Measurements from ENCODE around the gene CDC123. TPM values are rescaled to one million over a fixed set of nuclear protein-coding genes. Genes with fewer than 3 reads are reported as not detected.
A peak's percentile ranks its signal among the peaks of the same experiment; 100 is the strongest.
"Not testable (repeated sequence)": the region's sequence is repeated elsewhere in the genome, so short reads cannot be mapped to it uniquely, and the experiment has no call there.

Gene CDC123
- total RNA-seq, 1 experiment from 2014 or later = 217 TPM

DNA sequence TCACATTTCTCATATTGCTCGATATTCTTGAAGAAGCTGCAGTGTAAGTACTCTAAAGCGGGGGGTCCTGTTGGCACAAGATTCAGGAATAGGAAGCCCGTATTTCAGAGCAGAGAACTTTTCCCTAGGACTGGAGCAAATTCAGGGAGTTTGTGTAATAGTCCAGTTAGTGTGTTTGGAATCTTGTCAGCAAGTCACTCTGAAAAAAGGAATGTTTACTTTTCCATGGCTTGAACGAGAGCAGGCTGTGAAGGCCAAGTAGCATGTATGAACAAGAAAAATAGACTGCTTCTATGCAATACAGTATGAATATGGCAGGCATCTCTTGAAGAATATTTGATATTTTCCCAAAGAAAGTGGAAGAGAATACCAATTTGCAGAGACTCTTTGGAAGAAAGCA, 39.8 kb downstream of the CDC123 start:
- no peak for DNase-seq (ENCODE audit: low read depth)

- no peak for DNase-seq (ENCODE audit: low read depth)
These were observed 41.6 kb downstream of the CDC123 start for GRCh38 chr10:12237265-12238220.

GRCh38 chr10:12238821-12239220, 42.8 kb downstream of the CDC123 start:
- DNase-seq (ENCODE audit: low read depth) = no peak

DNA sequence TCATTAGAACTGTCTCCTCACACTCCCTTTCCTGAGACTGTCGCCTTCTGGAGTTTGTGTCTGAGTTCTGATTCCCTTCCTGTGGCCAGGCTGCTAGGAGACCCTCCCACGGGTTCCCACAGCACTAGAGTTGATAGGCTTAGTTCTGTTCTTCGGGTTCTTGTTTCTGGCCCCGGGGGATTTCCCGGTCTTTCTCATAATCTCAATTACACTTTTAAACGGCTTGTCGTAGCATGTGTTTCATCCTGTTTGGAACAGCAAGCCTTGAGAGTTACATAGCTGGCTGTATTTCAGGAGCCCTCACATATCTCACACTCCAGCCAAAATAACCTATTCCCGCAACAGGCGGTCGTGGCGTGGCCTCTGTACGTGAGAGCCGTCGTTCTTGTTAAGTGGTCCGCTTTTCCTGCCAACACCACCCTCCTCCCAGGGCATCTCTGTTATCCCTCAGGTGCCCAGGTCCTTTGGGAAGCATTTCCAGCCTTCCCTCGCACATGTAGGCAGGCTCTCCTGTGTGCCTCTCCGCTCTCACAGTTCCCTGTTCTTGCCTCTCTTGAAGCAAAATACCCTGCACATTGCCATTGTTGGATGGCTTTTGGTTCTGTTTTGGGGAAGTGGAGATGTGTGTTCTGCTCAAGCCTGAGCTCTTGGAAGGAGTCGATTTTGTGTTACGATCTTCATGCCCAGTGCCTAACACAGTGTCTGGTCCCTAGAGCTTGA, 46.0 kb downstream of the CDC123 start:
- DNase-seq (ENCODE audit: low read depth) = no peak

GRCh38 chr10:12243864-12244620, 48.1 kb downstream of the CDC123 start:
- DNase-seq (ENCODE audit: low read depth) = no peak

DNA sequence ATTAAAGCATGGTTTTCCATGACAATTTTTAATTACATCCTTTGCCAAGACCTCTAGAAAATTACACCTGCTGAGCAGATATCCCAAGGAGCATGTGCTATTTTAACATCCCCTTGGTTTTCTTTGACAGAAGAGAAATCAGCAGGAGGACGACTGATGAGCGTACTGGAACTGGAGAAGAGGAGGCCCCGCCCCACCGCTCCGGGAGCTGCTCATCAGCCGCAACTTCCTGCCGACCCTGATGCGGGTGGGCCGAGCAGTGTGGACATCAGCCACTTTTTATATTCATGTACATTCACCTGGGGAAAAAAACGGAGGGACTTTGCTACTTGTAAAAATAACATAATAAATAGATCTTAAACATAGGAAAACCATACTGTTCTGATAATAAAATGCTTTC, 54.2 kb downstream of the CDC123 start:
- no peak for DNase-seq (ENCODE audit: low read depth)

DNA sequence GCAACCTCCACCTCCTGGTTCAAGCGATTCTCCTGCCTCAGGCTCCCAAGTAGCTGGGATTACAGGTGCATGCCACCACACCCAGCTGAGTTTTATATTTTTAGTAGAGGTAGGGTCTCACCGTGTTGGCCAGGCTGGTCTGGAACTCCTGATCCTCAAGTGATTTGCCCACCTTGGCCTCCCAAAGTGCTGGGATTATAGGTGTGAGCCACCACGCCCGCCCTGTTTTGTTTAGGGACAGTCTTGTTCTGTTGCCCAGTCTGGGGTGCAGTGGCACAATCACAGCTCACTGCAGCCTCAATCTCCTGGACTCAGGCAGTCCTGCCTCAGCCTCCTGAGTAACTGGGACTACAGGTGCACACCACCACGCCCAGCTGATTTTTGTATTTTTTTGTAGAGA, 54.7 kb downstream of the CDC123 start:
- DNase-seq (ENCODE audit: low read depth) = not testable (repeated sequence)

GRCh38 chr10:12251581-12251980, 55.6 kb downstream of the CDC123 start:
- DNase-seq (ENCODE audit: low read depth) = no peak

DNA sequence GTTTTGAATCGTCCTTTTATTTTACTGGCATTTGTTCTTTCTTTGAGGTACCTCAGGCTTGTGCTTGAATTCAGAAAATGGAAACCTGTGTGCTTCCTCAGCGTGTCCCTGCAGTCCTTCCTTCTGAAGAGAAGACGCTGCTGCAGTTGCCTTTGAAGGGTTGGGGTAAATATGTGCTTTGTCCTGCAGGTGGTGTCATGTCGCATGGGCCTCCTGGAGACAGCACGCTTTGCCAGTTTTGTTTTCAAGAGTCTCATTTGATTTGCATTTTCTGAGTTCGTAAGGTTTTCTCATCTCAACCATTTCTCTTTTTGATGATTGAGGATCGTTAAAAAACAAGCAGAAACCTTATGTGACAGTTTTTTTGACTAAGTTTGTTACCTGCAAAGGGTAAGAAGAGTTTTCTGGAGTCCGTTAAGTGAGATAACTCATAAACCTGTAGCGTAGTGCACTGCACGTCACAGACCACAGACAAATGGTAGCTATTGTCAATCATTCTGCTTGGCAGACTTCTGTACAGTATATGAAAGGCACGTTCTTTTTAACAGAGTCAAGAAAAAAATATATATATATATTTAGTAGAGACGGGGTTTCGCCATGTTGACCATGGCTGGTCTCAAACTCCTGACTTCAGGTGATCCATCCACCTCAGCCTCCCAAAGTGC, 57.0 kb downstream of the CDC123 start:
- peak; percentile 7 for DNase-seq (ENCODE audit: low read depth)

DNA sequence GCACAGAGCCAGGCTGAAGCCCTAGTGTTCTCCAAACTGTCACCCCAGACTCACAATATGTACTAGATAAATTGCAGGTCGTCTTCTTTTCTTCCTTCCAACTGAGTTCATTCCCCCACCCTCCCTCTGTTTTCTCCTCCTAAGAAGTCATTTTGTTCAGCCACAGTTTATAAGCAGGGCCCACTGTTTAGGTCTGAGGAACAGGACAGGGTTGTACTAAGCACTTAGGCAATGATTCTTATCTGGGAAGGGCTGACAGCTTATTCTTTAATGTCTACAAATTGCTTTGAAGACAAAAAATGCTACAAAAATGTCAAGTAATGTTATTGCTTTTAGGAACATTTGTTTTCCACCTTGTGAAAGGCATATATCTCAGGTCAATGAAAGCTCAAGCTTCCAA, 59.1 kb downstream of the CDC123 start:
- DNase-seq (ENCODE audit: low read depth) = no peak

GRCh38 chr10:12259988-12260387, 64.0 kb downstream of the CDC123 start:
- no peak for DNase-seq (ENCODE audit: low read depth)

DNA sequence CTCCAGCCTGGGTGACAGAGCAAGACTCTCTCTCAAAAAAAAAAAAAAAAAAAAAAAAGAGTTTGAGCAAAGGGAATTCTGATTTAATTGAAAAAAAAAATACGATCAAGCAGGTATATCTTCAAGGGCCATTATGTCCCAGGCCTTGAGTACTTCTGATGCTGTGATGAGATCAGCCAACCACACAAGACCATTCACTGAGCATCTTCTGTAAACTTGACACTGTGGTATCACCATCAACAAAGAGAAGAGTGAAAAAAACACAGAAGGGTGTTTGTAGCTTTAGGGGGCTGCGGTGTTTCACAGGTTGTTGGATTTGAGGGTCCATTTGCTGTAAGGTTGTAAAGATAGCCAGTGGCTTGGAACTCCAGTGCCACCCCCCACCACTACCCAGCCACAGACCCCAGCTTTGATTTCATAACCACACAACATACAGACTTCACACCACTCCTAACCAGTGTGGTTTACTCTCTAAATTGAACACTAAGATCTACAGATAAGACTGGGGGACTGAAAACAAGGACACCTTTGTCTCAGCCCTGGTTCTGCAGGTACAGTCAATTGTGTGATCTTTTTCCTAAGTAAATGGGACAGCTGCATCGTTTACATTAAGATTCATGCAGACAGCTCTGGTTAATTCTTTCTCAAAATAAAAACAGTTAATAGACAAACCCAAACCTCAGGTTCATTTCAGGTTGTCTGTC, 66.4 kb downstream of the CDC123 start:
- DNase-seq (ENCODE audit: low read depth) = no peak

DNA sequence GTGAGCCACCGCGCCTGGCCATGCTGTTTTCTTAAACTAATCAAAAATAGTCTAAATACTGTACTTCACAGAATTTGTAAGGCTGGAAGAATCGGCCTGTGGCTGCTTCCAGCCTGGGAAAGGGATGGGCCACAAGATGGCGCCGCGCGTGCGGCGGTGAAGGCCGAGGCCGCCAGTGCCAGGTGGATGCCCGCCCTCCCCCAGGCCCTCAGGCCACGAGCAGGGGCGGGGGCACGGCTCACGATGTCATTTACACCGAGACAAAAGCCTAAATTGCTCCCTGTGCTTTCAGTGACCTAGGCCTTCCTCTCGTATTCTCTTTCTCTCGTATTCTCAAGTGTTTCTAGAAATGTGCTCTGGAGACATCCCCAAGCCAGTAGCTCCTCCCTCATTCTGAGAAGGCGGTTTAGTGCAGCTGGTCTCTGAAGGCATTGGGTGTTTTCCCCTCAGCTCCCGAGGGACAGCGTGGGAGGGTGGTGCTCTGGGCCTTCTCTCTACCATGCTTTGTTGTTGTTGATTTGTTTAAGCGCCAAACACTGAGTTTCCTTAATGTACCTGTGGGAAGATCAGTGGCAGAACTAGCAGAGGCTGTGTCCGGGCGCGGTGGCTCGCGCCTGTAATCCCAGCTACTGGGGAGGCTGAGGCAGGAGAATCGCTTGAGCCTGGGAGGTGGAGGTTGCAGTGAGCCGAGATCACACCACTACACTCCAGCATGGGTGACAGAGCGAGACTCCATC, 68.4 kb downstream of the CDC123 start:
- peak; percentile 57 for DNase-seq (ENCODE audit: low read depth)

DNA sequence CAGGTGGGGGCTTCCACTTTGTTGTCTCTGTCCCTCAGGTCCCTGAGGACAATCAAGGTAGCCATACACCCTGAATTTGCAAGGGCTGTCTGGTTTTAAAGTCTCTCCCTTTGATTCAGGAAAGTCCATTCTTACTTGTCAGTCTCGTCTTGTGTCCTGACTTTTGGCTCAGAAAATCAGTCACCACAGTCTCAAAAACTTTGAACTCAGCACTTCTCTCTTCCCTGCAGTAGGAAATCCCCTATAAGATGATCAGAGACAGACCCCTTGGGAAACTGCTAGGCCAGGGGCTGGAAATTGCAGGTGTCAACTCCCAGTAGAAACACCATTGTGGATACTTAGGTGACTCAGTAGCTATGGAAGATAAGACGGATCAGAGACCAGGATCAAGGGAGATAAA, 73.1 kb downstream of the CDC123 start:
- no peak for DNase-seq (ENCODE audit: low read depth)

DNA sequence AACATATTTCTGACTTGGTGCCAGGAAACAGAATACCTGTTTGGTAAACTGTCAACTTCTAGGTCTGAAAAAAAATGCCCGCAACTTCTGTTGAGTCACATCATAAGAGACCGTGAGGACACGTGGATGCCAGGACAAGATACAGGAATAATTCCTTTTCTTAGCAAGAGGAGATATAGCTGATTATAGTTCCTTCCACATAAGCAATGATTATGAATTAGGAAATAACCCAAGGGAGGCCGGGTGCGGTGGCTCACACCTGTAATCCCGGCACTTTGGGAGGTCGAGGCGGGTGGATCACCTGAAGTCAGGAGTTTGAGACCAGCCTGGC, 75.2 kb downstream of the CDC123 start:
- DNase-seq (ENCODE audit: low read depth) = no peak

DNA sequence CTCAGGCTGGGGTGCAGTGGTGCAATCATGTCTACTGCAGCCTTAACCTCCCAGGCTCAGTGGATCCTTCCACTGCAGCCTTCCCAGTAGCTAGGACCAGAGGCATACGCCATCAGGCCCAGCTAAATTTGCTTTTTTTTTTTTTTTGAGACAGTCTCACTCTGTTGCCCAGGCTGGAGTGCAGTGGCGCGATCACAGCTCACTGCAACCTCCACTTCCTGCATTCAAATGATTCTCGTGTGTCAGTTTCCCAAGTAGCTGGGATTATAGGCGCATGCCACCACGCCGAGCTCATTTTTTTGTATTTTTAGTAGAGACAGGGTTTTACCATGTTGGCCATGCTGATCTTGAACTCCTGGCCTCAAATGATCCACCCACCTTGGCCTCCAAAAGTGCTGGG, 81.9 kb downstream of the CDC123 start:
- not testable (repeated sequence) for DNase-seq (ENCODE audit: low read depth)

DNA sequence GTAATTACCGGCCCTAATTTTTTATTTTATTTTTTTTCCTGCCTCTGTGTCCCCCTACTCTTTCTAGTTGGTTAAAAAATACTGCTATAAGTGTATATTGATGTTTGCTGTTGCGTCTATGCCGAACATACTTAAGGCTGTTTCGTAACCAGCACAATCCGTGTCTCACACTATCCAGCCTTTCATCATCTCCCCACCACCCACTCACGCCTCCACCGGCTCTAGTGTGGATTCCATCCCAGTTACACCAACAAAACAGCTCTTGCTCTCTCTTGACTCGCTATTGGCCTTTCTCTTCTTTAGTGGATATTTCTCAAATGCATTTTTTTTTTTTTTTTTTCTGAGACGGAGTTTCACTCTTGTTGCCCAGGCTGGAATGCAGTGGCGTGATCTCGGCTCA, 83.3 kb downstream of the CDC123 start:
- no peak for DNase-seq (ENCODE audit: low read depth)

DNA sequence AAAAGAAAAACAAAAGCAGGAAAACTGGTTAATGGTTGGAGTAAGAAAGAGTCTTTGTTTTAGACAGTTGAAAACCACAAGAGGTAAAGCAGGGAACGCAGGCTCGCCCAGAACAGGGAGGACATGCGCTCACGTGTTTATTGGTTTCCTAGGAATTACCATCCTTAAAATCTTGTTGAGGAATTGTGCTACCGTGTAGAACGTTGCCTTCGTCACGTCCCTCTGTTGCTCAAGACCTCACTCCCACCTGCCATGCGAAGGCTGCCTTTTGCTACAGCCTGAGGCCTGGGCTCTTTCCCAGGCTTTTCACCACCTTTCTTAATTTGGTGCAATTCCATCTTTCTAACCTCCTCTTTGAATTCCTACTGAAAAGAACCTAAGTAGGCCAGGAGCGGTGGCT, 91.8 kb downstream of the CDC123 start:
- no peak for DNase-seq (ENCODE audit: low read depth)

DNA sequence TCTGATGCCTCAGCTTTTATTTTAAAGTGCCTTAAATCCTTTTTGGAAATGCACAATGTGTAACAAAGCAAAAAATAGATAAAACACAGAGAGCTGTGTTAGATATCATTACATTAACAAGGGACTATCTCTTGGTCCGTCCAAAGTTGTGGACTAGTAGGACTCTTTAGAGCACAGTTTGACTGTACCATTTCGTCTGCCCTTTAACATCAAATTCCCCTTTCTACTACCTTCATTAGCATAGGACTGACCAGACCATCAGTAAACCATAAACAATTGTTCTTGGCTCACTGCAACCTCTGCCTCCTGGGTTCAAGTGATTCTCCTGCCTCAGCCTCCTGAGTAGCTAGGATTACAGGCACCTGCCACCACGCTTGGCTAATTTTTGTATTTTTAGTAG, 101.8 kb downstream of the CDC123 start:
- not testable (repeated sequence) for DNase-seq (ENCODE audit: low read depth)

DNA sequence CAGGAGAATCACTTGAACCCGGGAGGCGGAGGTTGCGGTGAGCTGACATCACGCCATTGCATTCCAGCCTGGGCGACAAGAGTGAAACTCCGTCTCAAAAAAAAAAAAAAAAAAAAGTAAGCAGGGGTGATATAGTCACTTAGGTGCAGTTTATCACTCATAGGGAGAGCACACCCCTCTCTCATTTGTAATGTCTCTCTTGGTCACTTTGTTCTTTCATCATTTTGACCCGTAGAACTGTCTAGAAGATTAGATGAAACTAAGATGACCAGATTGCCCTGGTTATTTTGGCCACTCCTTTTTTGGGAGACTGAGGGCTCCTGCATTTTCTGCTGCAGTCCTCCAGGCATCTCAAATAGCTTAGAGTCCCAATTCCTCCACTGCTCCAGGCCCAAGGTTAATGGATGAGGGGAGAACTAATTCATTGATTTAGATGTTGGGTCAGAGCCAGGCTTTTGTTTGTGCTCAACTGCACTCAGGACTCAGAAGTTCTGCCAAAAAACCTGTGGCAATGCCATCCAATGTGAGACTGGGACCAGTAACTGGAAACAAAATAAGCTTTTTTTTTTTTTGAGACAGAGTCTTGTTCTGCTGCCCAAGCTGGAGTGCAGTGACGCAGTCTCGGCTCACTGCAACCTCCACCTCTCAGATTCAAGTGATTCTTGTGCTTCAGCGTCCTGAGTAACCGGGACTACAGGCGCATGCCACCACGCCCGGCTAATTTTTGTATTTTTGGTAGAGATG, 103.4 kb downstream of the CDC123 start:
- DNase-seq (ENCODE audit: low read depth) = no peak

Data from RPMI7951 (cell line).